Measurements from ENCODE around the gene HELZ.

- TF ChIP-seq, protein P1, sequence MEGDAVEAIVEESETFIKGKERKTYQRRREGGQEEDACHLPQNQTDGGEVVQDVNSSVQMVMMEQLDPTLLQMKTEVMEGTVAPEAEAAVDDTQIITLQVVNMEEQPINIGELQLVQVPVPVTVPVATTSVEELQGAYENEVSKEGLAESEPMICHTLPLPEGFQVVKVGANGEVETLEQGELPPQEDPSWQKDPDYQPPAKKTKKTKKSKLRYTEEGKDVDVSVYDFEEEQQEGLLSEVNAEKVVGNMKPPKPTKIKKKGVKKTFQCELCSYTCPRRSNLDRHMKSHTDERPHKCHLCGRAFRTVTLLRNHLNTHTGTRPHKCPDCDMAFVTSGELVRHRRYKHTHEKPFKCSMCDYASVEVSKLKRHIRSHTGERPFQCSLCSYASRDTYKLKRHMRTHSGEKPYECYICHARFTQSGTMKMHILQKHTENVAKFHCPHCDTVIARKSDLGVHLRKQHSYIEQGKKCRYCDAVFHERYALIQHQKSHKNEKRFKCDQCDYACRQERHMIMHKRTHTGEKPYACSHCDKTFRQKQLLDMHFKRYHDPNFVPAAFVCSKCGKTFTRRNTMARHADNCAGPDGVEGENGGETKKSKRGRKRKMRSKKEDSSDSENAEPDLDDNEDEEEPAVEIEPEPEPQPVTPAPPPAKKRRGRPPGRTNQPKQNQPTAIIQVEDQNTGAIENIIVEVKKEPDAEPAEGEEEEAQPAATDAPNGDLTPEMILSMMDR (conservative IDR thresholded peaks at IDR 0.05; ENCODE audit: low read depth, low read length): no peak
- TF ChIP-seq EZH2phosphoT487 (IDR thresholded peaks at IDR 0.05; ENCODE audit: borderline replicate concordance, low read length): no peak
Observed at GRCh38 chr17:67137860-67138259, 107.1 kb downstream of the HELZ start.

Data from PC-3 (cell line).